Measurements from ENCODE around the gene ZNF430.

- TF ChIP-seq CTCF (IDR thresholded peaks at IDR 0.05) (no peak), EZH2 (IDR thresholded peaks at IDR 0.05; ENCODE audit: borderline replicate concordance, insufficient read depth, low read depth, low read length, poor library complexity, severe bottlenecking) (no peak)
Measured at GRCh38 chr19:21101521-21102242, 81.2 kb downstream of the ZNF430 start.

All from B cell (primary cell).